Activated CD4-positive, alpha-beta T cell treated with anti-CD3 and anti-CD28 coated beads, Interleukin-2, Interleukin-4, amounts not matched to agents 100 ng/mL and 50 ng/mL, durations not matched to agents 16 hours and 8 hours (primary cell): ENCODE measurements around the gene PPP1R14C.

Experiments used
- DNase-seq: peaks from one replicate; pipeline ENCODE4 v3.0.0-alpha.2; 2020; ENCODE audit warnings: low spot score

Gene PPP1R14C

GRCh38 chr6:150138638-150139037, 4.2 kb upstream of the PPP1R14C start:
- no peak for DNase-seq

- DNase-seq, result no peak
Observed at GRCh38 chr6:150139533-150139932, 3.3 kb upstream of the PPP1R14C start.

GRCh38 chr6:150140236-150140969, 2.4 kb upstream of the PPP1R14C start:
- DNase-seq, result no peak

- DNase-seq, result no peak
Observed at GRCh38 chr6:150142097-150142669, 661 bp upstream of the PPP1R14C start.

GRCh38 chr6:150143516-150144293, 861 bp downstream of the PPP1R14C start:
- DNase-seq, result no peak

GRCh38 chr6:150144294-150144868, 1.5 kb downstream of the PPP1R14C start:
- DNase-seq, result no peak

GRCh38 chr6:150145427-150145826, 2.6 kb downstream of the PPP1R14C start:
- no peak for DNase-seq

GRCh38 chr6:150145830-150146229, 3.0 kb downstream of the PPP1R14C start:
- no peak for DNase-seq

- DNase-seq, result no peak
Observed at GRCh38 chr6:150146436-150146835, 3.6 kb downstream of the PPP1R14C start.

GRCh38 chr6:150149146-150149545, 6.3 kb downstream of the PPP1R14C start:
- DNase-seq, result no peak

GRCh38 chr6:150150458-150150820, 7.6 kb downstream of the PPP1R14C start:
- DNase-seq, result no peak

GRCh38 chr6:150150821-150151646, 8.2 kb downstream of the PPP1R14C start:
- no peak for DNase-seq

- no peak for DNase-seq
Observed at GRCh38 chr6:150152891-150153876, 10.3 kb downstream of the PPP1R14C start.

GRCh38 chr6:150153905-150154492, 11.2 kb downstream of the PPP1R14C start:
- DNase-seq, result peak; percentile 30

GRCh38 chr6:150156460-150156859, 13.6 kb downstream of the PPP1R14C start:
- DNase-seq, result no peak

GRCh38 chr6:150157081-150157480, 14.2 kb downstream of the PPP1R14C start:
- no peak for DNase-seq

- DNase-seq, result no peak
Observed at GRCh38 chr6:150159757-150160156, 16.9 kb downstream of the PPP1R14C start.

- no peak for DNase-seq
Observed at GRCh38 chr6:150163970-150164369, 21.1 kb downstream of the PPP1R14C start.

- no peak for DNase-seq
Observed at GRCh38 chr6:150165020-150165702, 22.3 kb downstream of the PPP1R14C start.

GRCh38 chr6:150167479-150167873, 24.6 kb downstream of the PPP1R14C start:
- no peak for DNase-seq
